ENCODE measurements around the gene JPH4. TPM values are rescaled to one million over a fixed set of nuclear protein-coding genes. Genes with fewer than 3 reads are reported as not detected.

Gene JPH4
- total RNA-seq, 4 donors from 2014 or later = 0.19 to 2.0 (median 1.2) TPM

- no peak for TF ChIP-seq CTCF (IDR thresholded peaks at IDR 0.05; ENCODE audit: low read depth)
Observed at GRCh38 chr14:23561873-23562821, 16.4 kb downstream of the JPH4 start.

- TF ChIP-seq CTCF (IDR thresholded peaks at IDR 0.05; ENCODE audit: low read depth) = no peak
Observed at GRCh38 chr14:23561259-23561658, 17.3 kb downstream of the JPH4 start.

GRCh38 chr14:23559926-23560520 lies 18.6 kb downstream of the JPH4 start:
- TF ChIP-seq CTCF (IDR thresholded peaks at IDR 0.05; ENCODE audit: low read depth) = no peak

- no peak for TF ChIP-seq CTCF (IDR thresholded peaks at IDR 0.05; ENCODE audit: low read depth)
Observed at GRCh38 chr14:23559010-23559925, 19.3 kb downstream of the JPH4 start.

GRCh38 chr14:23558346-23559009 lies 20.1 kb downstream of the JPH4 start:
- no peak for TF ChIP-seq CTCF (IDR thresholded peaks at IDR 0.05; ENCODE audit: low read depth)

- no peak for TF ChIP-seq CTCF (IDR thresholded peaks at IDR 0.05; ENCODE audit: low read depth)
Observed at GRCh38 chr14:23557946-23558345, 20.6 kb downstream of the JPH4 start.

All from subcutaneous adipose tissue (tissue), 4 donors.